Measurements from ENCODE around the gene CCR2. TPM values are rescaled to one million over a fixed set of nuclear protein-coding genes. Genes with fewer than 3 reads are reported as not detected.
A peak's percentile ranks its signal among the peaks of the same experiment; 100 is the strongest.

The CCR2 gene
- total RNA-seq, 2 experiments from 2014 or later = not detected

GRCh38 chr3:46405301-46406019 lies 51.5 kb downstream of the CCR2 start:
- H3K9me2 ChIP-seq (ENCODE audit: insufficient read depth, low read length) = no peaks in the 10 kb centered on the region
- no peaks in the 10 kb centered on the region for H3K79me2 ChIP-seq (ENCODE audit: insufficient read depth, low read depth, low read length)
- intact Hi-C loops (cut with micrococcal nuclease; ENCODE audit: unreplicated experiment) = no loop called here

GRCh38 chr3:46406443-46406787 lies 52.5 kb downstream of the CCR2 start:
- H3K9me3 ChIP-seq (ENCODE audit: low read length) = no peaks in the 10 kb centered on the region
- TF ChIP-seq CTCF (conservative IDR thresholded peaks at IDR 0.05; ENCODE audit: low read length) (no peak), EZH2phosphoT487 (IDR thresholded peaks at IDR 0.05; ENCODE audit: borderline replicate concordance, low read depth, low read length) (no peak)
- no peak for DNase-seq (ENCODE audit: low spot score)
- no peaks in the 10 kb centered on the region for H4K20me1 ChIP-seq (ENCODE audit: insufficient read depth, low read length)
- H3K4me1 ChIP-seq (ENCODE audit: insufficient read depth, low read length, poor library complexity, severe bottlenecking) = peaks cover 20% of the 10 kb centered on the region
- intact Hi-C loops (cut with micrococcal nuclease; ENCODE audit: unreplicated experiment) = no loop called here
- BruUV-seq (replicated peaks) = no TSS peak
- no peaks in the 10 kb centered on the region for H3K36me3 ChIP-seq (ENCODE audit: insufficient read depth, low read length)
- peak overlapping the region; percentile 93; the same call in 1 of the 2 replicates for H2AFZ ChIP-seq (ENCODE audit: low read length)
- ChIA-PET CTCF (ENCODE audit: unreplicated experiment) (no interaction called here), POLR2A (interaction anchor here (1.1 kb wide), 1 partner anchor 23 kb away, joined by 4 read pairs; no protein-coding TSS in a partner anchor)
- H3K79me2 ChIP-seq (ENCODE audit: insufficient read depth, low read depth, low read length) = no peaks in the 10 kb centered on the region
- H3K9me2 ChIP-seq (ENCODE audit: insufficient read depth, low read length) = no peaks in the 10 kb centered on the region
- no peak overlapping the region for H3K4me3 ChIP-seq (ENCODE audit: low read depth, low read length, poor library complexity, severe bottlenecking)
- H3K27ac ChIP-seq (ENCODE audit: low read depth, low read length, poor library complexity, severe bottlenecking) = no peak overlapping the region
- no peak overlapping the region for H3K4me2 ChIP-seq (ENCODE audit: low read length)

More at GRCh38 chr3:46405301-46406019, 51.5 kb downstream of the CCR2 start:
- H2AFZ ChIP-seq (ENCODE audit: low read length) = no peak overlapping the region
- H3K27ac ChIP-seq (ENCODE audit: low read depth, low read length, poor library complexity, severe bottlenecking) = no peak overlapping the region
- ChIA-PET POLR2A (interaction anchor here (0.7 to 1.3 kb wide), 2 partner anchors 22 to 146 kb away, joined by 3 to 6 read pairs; no protein-coding TSS in a partner anchor), CTCF (ENCODE audit: unreplicated experiment) (no interaction called here)
- no peak for DNase-seq (ENCODE audit: low spot score)
- no peaks in the 10 kb centered on the region for H4K20me1 ChIP-seq (ENCODE audit: insufficient read depth, low read length)
- no TSS peak for BruUV-seq (replicated peaks)
- TF ChIP-seq EZH2phosphoT487 (IDR thresholded peaks at IDR 0.05; ENCODE audit: borderline replicate concordance, low read depth, low read length) (no peak), CTCF (conservative IDR thresholded peaks at IDR 0.05; ENCODE audit: low read length) (no peak)
- H3K4me2 ChIP-seq (ENCODE audit: low read length) = no peak overlapping the region
- H3K9me3 ChIP-seq (ENCODE audit: low read length) = no peaks in the 10 kb centered on the region
- no peaks in the 10 kb centered on the region for H3K36me3 ChIP-seq (ENCODE audit: insufficient read depth, low read length)
- peaks cover 20% of the 10 kb centered on the region for H3K4me1 ChIP-seq (ENCODE audit: insufficient read depth, low read length, poor library complexity, severe bottlenecking)
- H3K4me3 ChIP-seq (ENCODE audit: low read depth, low read length, poor library complexity, severe bottlenecking) = no peak overlapping the region
